D721Med (cell line): Measurements from ENCODE around the gene TRIOBP.

ENCODE experiments used
- DNase-seq: peaks from one replicate; pipeline ENCODE4 v3.0.0; 2011; ENCODE audit warnings: low spot score; ENCODE audit not compliant: insufficient read length
- FAIRE-seq: peaks from 2 replicates; lab custom pipeline; 2011; peaks lifted over from hg19 to GRCh38; lab: Jason Lieb, UNC
- TF ChIP-seq, protein P1 (sequence below): IDR thresholded peaks from 2 replicates; pipeline ENCODE4 v1.5.1; 2012; ENCODE audit warnings: mild to moderate bottlenecking, control low read depth; ENCODE audit not compliant: insufficient read depth; ENCODE audit errors: missing control alignments

Gene TRIOBP

DNA sequence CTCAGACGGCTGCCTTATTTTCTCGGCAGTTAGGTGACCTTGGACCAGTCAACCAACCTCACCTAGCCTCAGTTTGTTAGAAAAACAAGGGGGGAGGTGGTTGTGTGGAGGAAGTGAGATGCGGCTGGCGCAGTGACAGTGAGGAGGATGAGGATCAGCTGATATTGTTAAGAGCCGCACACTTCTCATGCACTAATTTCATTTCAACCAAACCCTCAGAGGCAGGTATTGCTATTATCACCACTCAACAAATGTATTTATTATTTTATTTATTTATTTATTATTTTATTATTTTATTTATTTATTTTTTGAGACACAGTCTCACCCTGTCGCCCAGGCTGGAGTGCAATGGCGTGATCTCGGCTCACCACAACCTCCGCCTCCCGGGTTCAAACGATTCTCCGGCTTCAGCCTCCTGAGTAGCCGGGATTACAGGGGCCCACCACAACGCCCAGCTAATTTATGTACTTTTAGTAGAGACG, 19.3 kb upstream of the TRIOBP start:
- FAIRE-seq = no peak
- TF ChIP-seq, protein P1, sequence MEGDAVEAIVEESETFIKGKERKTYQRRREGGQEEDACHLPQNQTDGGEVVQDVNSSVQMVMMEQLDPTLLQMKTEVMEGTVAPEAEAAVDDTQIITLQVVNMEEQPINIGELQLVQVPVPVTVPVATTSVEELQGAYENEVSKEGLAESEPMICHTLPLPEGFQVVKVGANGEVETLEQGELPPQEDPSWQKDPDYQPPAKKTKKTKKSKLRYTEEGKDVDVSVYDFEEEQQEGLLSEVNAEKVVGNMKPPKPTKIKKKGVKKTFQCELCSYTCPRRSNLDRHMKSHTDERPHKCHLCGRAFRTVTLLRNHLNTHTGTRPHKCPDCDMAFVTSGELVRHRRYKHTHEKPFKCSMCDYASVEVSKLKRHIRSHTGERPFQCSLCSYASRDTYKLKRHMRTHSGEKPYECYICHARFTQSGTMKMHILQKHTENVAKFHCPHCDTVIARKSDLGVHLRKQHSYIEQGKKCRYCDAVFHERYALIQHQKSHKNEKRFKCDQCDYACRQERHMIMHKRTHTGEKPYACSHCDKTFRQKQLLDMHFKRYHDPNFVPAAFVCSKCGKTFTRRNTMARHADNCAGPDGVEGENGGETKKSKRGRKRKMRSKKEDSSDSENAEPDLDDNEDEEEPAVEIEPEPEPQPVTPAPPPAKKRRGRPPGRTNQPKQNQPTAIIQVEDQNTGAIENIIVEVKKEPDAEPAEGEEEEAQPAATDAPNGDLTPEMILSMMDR = no peak

DNA sequence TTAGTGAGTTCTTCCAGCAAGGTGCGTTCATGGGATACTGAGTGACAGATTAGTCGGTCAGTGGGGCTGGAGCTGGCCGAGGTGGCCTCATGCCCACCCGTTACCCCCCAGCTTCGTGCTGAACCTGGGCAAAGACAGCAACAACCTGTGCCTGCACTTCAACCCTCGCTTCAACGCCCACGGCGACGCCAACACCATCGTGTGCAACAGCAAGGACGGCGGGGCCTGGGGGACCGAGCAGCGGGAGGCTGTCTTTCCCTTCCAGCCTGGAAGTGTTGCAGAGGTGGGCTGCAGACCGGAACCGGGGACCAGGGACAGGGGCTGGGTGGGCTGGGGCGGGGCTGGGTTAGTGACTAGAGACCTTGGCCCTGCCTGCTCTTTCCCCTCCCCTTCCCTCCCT, 18.5 kb upstream of the TRIOBP start:
- no peak for FAIRE-seq
- DNase-seq = no peak
- TF ChIP-seq, protein P1 = no peak

More for the DNA sequence above, 19.3 kb upstream of the TRIOBP start:
- no peak for DNase-seq

DNA sequence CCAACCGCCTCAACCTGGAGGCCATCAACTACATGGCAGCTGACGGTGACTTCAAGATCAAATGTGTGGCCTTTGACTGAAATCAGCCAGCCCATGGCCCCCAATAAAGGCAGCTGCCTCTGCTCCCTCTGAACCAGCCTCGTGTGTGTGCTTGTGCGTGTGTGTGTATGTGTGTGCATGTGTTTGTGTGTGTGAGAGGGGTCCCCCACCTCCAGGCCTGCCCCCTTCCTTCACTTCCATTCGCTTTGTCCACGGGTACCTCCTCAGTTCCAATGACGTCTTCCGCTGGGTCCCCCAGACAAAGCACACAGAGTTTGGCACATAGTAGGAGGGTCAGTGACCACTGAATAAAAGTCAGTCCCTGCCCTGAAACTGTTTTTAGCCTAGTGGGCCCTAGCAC, 17.2 kb upstream of the TRIOBP start:
- DNase-seq = no peak
- TF ChIP-seq, protein P1 = no peak
- no peak for FAIRE-seq

DNA sequence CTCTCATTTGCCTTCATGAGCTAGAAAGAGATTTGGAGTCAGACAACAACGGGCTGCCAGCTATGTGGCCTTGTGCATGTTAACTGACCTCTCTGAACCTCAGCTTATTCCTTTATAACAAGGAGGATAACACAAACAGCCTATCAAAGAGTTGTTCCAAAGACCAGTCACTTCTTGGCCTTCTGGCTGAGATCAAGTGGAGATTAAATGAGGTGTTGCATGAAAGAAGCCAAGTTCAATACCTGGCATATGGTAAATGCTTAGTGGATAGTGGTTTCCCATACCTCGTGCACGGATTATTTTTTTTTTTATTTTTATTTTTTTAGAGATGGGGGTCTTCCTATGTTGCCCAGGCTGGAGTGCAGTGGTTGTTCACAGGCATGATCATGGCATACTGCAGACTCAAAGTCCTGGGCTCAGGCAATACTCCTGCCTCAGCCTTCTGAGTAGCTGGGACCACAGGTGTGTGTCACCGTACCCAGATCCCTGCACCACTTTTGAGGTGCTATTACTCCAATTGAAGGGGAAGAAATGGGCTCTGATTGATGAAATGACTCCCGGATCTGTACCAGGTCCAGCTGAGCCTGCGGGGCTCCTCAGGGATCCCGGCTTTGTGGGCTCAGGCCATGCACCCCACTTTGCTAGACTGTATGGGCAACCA, 16.5 kb upstream of the TRIOBP start:
- FAIRE-seq (no peak), DNase-seq (no peak)
- TF ChIP-seq, protein P1 = no peak

DNA sequence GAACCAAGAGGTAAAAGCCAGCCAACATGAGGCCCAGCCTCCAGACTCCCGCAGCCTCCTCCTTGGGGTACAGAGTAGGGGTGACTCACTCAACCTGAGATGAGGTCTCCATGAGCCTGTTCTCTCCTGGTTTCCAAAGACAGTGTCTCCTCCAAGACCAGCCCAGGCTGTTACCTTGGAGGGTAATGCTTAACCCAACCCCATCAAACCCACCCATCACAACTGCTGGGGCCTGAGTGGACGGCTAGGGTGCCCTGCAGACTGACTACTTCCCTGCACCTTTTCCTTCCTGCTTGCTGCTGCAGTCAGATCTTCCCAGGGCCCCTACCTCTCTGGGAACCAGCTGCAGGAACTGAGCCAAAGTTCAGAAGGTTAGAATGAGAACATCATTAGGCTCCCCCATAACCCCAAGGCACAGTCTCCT, 15.8 kb upstream of the TRIOBP start:
- no peak for DNase-seq
- TF ChIP-seq, protein P1 = no peak
- FAIRE-seq = no peak

DNA sequence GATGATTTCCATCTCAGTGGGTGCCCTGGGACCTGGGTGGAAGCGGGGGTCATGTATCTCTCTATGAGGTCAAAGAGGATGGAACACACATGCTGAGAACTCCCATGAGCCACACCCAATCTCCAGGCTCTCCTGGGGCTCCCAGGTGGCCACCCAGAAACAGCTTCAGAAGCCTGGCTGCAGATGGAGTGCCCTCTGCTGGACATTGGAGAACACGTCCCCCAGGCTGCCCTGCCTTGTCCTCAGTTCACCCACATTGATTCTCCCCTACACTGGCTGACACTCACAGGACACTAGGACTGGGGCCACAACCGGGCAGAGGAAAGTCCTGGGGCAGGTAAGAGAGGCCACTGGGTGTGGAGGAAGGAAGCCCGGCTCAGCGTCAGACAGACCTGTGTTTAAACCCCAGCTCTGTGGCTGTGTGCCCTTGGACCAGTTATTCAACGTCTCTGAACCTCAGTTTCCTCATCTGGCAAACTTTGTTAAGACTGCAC, 15.2 kb upstream of the TRIOBP start:
- TF ChIP-seq, protein P1 = peak; percentile 67
- FAIRE-seq (no peak), DNase-seq (no peak)

DNA sequence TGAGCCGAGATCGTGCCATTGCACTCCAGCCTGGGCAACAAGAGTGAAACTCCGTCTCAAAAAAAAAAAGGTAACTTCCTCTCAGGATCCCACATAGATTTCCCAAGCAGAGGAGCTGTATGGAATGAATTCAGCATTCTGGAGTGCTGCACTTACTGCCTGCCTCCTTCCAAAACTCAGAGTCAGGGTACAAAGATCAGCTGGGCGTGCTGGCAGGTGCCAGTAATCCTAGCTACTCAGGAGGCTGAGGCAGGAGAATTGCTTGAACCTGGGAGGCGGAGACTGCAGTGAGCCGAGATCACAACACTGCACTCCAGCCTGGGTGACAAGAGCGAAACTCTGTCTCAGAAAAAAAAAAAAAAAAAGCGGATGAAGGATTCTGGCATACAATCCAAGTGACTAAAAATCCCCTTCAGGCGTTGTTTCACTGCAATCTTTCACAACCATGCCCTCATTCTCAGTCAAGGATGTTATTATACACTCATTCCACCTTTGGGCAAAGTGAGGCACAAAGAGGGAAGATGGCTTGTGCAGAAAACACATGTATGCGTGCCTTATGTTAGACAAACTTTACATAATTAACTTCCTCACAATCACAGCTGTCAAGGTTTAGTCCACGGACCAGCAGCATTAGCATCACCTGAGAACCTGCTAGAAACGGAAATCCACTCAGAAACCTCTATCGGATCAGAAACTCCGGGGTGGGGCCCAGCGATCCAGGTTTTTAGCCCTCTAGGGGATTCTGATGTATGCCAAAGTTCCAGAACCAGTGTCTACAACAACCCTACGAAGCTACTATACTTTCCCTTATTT, 11.8 kb upstream of the TRIOBP start:
- FAIRE-seq (no peak), DNase-seq (no peak)
- TF ChIP-seq, protein P1 = no peak
